IPS DF 4.7 (cell line): ENCODE data around the gene OLFM3.

ENCODE experiments used
- DNase-seq: peaks from one replicate; pipeline ENCODE4 v3.0.0-alpha.2; 2013; ENCODE audit warnings: low spot score; ENCODE audit errors: extremely low read depth

Gene OLFM3

GRCh38 chr1:101945884-101946283, 50.8 kb downstream of the OLFM3 start:
- no peak for DNase-seq

DNA sequence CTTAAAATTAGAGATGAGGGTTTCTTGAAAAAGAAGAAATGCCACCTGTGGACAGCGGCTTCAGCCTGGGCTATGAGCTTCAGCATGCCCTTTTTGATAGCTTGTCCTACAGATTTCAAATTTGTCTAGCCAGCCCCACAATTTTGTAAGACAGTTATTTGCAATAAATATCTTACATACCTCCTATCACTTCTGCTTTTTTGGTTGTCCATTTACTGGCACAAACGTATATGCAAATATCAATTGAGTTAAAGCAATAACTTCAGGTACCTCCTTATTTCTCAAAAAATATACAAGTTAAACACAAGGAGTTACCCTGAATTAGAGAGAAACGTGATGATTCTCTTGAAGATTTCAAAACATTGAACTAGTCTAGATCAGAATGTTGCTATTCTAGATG, 53.5 kb downstream of the OLFM3 start:
- no peak for DNase-seq

- DNase-seq: no peak
These were observed 54.1 kb downstream of the OLFM3 start for GRCh38 chr1:101942516-101943193.

DNA sequence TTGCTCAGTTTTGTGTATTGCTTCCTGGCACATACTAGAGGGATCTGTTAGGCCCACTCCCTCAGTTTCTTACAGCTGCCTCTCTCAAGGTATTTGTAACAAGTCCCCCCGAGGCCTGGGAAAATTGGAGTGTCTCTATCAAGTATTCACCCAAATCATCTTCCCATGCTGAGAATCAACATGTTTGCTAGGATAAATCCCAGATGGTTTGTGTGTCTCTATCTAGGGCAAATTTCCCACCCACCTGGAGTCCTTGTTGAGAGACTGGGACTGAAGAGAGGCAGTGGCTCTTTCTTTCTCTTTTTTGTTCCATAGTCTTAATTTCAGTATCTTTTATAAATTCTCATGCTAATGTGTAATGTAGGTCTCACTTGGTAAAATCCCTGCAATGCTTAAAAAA, 58.0 kb downstream of the OLFM3 start:
- DNase-seq: no peak

- no peak for DNase-seq
These were observed 67.4 kb downstream of the OLFM3 start for GRCh38 chr1:101929343-101929742.

- DNase-seq: no peak
These were observed 67.9 kb downstream of the OLFM3 start for GRCh38 chr1:101928829-101929228.

DNA sequence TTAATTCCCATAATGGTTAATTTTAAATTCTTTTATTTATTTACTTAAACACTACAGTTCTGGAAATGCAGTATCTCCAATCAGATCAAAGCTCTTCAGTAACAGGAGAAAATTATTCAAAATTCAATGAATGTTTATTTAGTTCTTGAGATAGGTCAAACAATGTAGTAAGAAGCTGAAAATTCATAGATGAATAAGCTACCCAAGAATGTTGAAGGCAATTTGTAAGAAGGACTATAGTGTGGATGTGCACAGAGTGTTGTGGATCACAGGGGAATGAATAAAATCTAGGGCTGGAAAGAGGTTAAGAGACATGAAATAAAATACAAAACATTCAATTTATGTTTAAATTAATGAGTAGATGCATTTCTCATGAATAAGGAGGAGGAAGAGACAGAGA, 72.0 kb downstream of the OLFM3 start:
- DNase-seq: no peak

DNA sequence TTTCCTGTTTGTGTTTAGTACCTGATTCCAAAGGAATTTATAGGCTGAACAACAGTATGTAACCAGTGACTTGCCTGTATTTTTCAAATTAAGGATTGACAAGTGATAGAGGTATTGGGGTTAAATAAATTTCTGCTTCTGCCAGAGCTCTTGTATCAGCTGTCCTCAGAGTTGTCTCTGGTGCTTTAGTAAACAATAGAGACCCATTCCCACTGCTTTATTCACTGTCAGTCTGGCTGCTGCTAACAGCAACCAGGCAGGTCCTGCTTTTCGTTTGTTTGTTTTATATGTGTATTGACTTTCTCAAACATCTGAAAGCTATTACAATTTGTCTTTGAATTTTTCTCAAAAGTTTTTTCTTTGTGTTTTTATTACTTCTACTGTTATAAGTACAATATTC, 76.1 kb downstream of the OLFM3 start:
- no peak for DNase-seq

- DNase-seq: no peak
These were observed 78.4 kb downstream of the OLFM3 start for GRCh38 chr1:101918277-101918676.

DNA sequence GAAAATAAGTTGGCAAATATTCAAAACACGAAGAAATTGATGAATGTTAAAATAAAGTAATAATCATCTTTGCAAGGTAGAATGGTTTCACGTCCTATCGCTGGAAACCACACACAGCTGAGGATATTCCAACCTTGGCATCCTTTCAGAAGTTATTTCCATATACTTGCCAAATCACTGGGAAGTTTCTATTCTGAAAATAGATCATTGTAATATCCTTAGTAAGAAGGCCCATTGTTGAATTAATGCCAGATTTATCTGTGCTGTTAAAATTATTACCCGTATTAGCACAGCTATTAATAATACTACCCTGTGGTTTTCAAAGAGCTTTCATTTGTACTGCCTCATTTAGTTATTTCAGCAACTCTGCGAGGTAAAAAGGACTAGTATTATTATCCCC, 81.1 kb downstream of the OLFM3 start:
- no peak for DNase-seq

DNA sequence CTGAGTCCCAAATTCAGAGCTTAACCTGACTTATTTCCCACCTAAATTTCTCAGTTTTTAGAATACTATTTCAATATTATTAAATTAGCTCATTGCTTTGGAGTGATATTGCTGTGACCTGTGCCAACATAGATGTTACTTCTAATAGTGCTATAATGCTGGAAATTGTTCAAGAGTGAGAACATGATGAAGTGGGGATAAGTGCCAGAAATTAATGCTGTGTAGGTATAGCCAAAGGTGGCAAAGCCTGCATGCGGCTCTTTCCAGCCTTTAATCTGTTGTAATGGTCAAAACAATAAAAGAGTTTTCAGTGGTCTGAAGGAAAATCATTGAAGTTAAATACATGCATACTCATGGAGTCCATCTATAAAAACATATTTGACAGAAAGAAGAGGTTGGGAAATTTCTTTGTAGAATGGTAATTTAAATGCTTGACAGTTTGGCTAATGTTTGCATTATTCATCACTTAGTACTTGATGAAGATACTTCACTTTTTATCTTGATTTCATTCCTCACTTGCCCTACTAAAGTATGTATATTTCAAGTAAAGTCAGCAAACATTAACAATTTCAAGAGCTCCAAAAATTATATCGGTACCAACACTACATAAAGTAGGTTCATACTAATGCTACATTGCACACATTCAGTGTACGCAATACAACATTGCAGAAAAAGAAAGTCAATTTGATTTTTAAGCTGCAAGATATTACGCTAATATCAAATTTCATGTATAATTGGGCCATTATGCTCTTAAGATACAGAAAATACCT, 82.1 kb downstream of the OLFM3 start:
- no peak for DNase-seq

- DNase-seq: no peak
These were observed 84.8 kb downstream of the OLFM3 start for GRCh38 chr1:101911894-101912293.

- no peak for DNase-seq
These were observed 87.7 kb downstream of the OLFM3 start for GRCh38 chr1:101908980-101909379.

GRCh38 chr1:101907264-101907663, 89.5 kb downstream of the OLFM3 start:
- DNase-seq: no peak

- no peak for DNase-seq
These were observed 91.4 kb downstream of the OLFM3 start for GRCh38 chr1:101905283-101905835.

- no peak for DNase-seq
These were observed 94.5 kb downstream of the OLFM3 start for GRCh38 chr1:101902199-101902598.

- no peak for DNase-seq
These were observed 98.6 kb downstream of the OLFM3 start for GRCh38 chr1:101898137-101898536.

GRCh38 chr1:101884621-101885020, 112.1 kb downstream of the OLFM3 start:
- no peak for DNase-seq

DNA sequence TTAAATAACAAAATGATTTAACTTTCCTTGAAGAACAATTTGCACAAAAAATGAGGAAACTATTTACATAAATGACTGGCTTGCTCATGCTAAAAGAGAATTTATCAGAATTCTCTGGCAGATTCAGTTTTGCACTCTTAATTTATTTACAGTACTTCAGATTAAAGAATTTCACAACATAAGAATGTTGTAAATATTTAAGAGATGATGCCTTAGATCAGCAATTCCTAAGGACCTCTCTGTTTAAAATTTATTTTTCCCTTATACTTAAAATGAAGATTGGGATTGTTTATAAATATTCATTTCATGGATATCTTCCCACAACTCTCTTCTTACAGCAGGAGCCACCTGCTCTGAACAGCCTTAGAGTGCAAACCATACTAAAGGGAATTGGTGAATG, 120.8 kb downstream of the OLFM3 start:
- DNase-seq: no peak

GRCh38 chr1:101873672-101874071, 123.1 kb downstream of the OLFM3 start:
- no peak for DNase-seq

DNA sequence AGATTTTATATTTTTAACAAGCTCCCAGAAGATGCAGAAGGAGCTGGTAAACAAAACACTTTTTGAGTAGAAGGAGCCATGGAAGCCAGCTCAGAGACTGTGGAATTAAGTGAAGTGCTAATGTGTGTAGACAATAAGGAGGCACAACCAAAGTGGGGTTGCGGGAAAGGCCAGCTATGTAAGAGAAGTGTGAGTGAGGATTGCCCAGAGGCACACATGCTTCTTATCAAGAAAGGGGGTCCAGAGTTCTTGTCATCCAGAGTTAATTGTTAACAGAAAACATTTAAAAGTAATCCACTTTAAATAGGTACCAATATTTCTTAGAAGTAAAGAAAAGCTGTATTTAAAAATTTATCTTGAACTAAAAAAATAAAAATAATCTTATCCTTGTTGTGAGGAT, 136.8 kb downstream of the OLFM3 start:
- no peak for DNase-seq

- DNase-seq: no peak
These were observed 142.5 kb downstream of the OLFM3 start for GRCh38 chr1:101854271-101854670.

DNA sequence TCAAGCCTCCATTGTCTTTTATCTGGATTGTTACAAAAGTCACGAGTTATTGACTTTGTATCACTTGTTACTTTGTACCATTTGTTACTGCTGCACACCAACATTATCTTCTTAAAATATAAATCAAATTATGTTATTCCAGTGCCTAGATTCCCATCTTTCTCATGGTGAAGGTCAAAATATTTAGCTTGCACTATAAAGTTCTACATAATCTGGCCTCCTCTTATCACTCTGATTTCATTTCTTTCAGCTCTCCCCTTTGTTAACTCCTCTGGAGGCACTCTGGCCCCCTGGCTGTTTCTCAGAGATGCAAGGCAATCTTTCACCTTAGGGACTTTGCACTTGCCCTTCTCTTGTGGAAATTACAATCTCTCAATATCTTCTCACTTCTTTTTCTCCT, 143.8 kb downstream of the OLFM3 start:
- DNase-seq: no peak
